Neuronal stem cell (in vitro differentiated cells): Measurements from ENCODE around the gene INO80.

Experiments
- DNase-seq: peaks from one replicate; pipeline ENCODE4 v3.0.0-alpha.2; 2013; ENCODE audit warnings: low spot score
- H2AFZ ChIP-seq: one replicate; pipeline ENCODE4 v1.6.1; 2013; ENCODE audit warnings: mild to moderate bottlenecking, low read length, inconsistent platforms
- H2AK5ac ChIP-seq: 2 replicates; pipeline ENCODE4 v1.6.1; 2013; ENCODE audit warnings: low read depth, mild to moderate bottlenecking, inconsistent platforms, low read length, moderate library complexity, mixed read lengths
- H2BK120ac ChIP-seq: 2 replicates; pipeline ENCODE4 v1.6.1; 2013; ENCODE audit warnings: low read depth, mild to moderate bottlenecking, inconsistent platforms, low read length, moderate library complexity, mixed read lengths
- H2BK12ac ChIP-seq: one replicate; pipeline ENCODE4 v1.6.1; 2013; ENCODE audit warnings: low read length, inconsistent platforms
- H2BK15ac ChIP-seq: 2 replicates; pipeline ENCODE4 v1.6.1; 2013; ENCODE audit warnings: mild to moderate bottlenecking, low read length, inconsistent platforms, mixed read lengths
- H2BK5ac ChIP-seq: one replicate; pipeline ENCODE4 v1.6.1; 2013; ENCODE audit warnings: inconsistent platforms, mild to moderate bottlenecking, low read length, moderate library complexity
- H3K14ac ChIP-seq: one replicate; pipeline ENCODE4 v1.6.1; 2013; ENCODE audit warnings: low read length, inconsistent platforms
- H3K18ac ChIP-seq: 2 replicates; pipeline ENCODE4 v1.6.1; 2013; ENCODE audit warnings: low read length, inconsistent platforms
- H3K23ac ChIP-seq: 2 replicates; pipeline ENCODE4 v1.6.1; 2013; ENCODE audit warnings: low read depth, mild to moderate bottlenecking, mixed read lengths, low read length, inconsistent platforms; ENCODE audit not compliant: poor library complexity
- H3K27ac ChIP-seq: replicated peaks from 3 replicates; pipeline ENCODE4 v1.5.1; 2013; ENCODE audit warnings: low read length, inconsistent platforms
- H3K27me3 ChIP-seq, 3 experiments: 2 replicates each; pipeline ENCODE4 v1.6.1; 2013; ENCODE audit warnings: low read length in 3 of 3, mild to moderate bottlenecking in 2 of 3, inconsistent platforms in 1 of 3, low read depth in 1 of 3, mixed read lengths in 1 of 3, moderate library complexity in 1 of 3; ENCODE audit not compliant: control insufficient read depth in 3 of 3, insufficient read depth in 3 of 3
- H3K36me3 ChIP-seq, 2 donors: replicated peaks in 1 of 2; 2 replicates each; pipeline ENCODE4 v1.6.1; 2013; ENCODE audit warnings: low read length in 2 of 2; ENCODE audit not compliant: control insufficient read depth in 2 of 2, insufficient read depth in 2 of 2
- H3K4ac ChIP-seq: 2 replicates; pipeline ENCODE4 v1.6.1; 2013; ENCODE audit warnings: inconsistent platforms, mild to moderate bottlenecking, low read length, moderate library complexity
- H3K4me1 ChIP-seq, 2 donors: 1 replicate in 1 of 2; 2 replicates in 1 of 2; pipeline ENCODE4 v1.6.1; 2013; ENCODE audit warnings: low read length in 2 of 2, low read depth in 1 of 2; ENCODE audit not compliant: control insufficient read depth in 2 of 2, insufficient read depth in 1 of 2
- H3K4me2 ChIP-seq: one replicate; pipeline ENCODE4 v1.6.1; 2013; ENCODE audit warnings: mild to moderate bottlenecking, low read length, inconsistent platforms; ENCODE audit not compliant: insufficient read depth, poor library complexity, severe bottlenecking
- H3K4me3 ChIP-seq, 2 donors: 2 replicates each; pipeline ENCODE4 v1.5.1; 2013; ENCODE audit warnings: low read length in 2 of 2, mild to moderate bottlenecking in 2 of 2, inconsistent platforms in 1 of 2, moderate library complexity in 1 of 2
- H3K79me1 ChIP-seq: one replicate; pipeline ENCODE4 v1.6.1; 2013; ENCODE audit warnings: low read depth, mild to moderate bottlenecking, inconsistent platforms, low read length, moderate library complexity
- H3K9ac ChIP-seq: one replicate; pipeline ENCODE4 v1.6.1; 2013; ENCODE audit warnings: mild to moderate bottlenecking, low read depth, low read length, inconsistent platforms; ENCODE audit not compliant: poor library complexity
- H3K9me3 ChIP-seq, 2 donors: replicated peaks in 1 of 2; 2 replicates each; pipeline versions ENCODE3 to v1.6.1; 2013; ENCODE audit warnings: low read length in 2 of 2, mild to moderate bottlenecking in 2 of 2, inconsistent platforms in 1 of 2, low read depth in 1 of 2, mixed read lengths in 1 of 2, moderate library complexity in 1 of 2; ENCODE audit not compliant: control insufficient read depth in 2 of 2, insufficient read depth in 1 of 2
- H4K8ac ChIP-seq: one replicate; pipeline ENCODE4 v1.6.1; 2013; ENCODE audit warnings: low read depth, mild to moderate bottlenecking, inconsistent platforms, low read length, moderate library complexity
- H4K91ac ChIP-seq: one replicate; pipeline ENCODE4 v1.6.1; 2013; ENCODE audit warnings: low read length, low read depth, mild to moderate bottlenecking, inconsistent platforms; ENCODE audit not compliant: poor library complexity
- WGBS, 2 donors: extraction: QIAGEN DNeasy Blood & Tissue Kit; methylation state at CpG; one replicate each; pipeline ENCODE4 v1.1.7; 2013; ENCODE audit warnings: missing lambda C conversion rate in 2 of 2, mixed read lengths in 1 of 2; ENCODE audit not compliant: insufficient read length in 2 of 2, insufficient replicate concordance in 1 of 2; ENCODE audit errors: extremely low coverage in 2 of 2; 5-methylcytosine and 5-hydroxymethylcytosine counted together

Gene INO80

DNA sequence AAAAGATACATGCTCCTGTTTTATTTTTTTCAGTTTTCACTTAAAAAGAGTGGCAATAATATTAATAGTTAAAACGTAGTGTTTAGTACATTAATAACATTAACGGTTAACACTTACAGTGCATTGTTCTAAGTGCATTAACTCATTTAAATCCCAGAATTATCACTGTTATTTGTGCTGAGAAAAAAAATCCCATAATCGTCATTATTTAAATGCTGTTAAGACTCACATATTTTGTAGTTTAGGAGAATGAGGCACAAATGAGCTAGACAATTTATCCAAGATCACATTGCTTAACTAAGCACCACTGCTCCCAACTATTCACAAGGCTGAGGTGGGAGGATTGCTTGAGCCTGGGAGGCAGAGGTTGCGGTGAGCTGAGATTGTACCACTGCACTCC, 127.9 kb downstream of the INO80 start:
- Histone ChIP-seq H3K4me3 (no peak overlapping the region), H4K91ac (no peak overlapping the region), H3K36me3 (peaks cover 24 to 80% of the 10 kb centered on the region in 2 donors), H3K4me1 (no peaks in the 10 kb centered on the region), H3K79me1 (no peaks in the 10 kb centered on the region), H3K18ac (no peak overlapping the region), H3K23ac (no peak overlapping the region), H3K14ac (no peak overlapping the region), H2AFZ (no peak overlapping the region), H3K4ac (no peak overlapping the region), H3K9me3 (peaks cover 0 to 2% of the 10 kb centered on the region in 2 donors), H2AK5ac (no peak overlapping the region), H2BK5ac (no peak overlapping the region), H3K9ac (no peak overlapping the region), H4K8ac (no peak overlapping the region), H2BK12ac (no peak overlapping the region), H3K4me2 (no peak overlapping the region), H2BK15ac (no peak overlapping the region), H3K27me3 (no peaks in the 10 kb centered on the region), H3K27ac (no peak overlapping the region), H2BK120ac (no peak overlapping the region)
- no peak for DNase-seq
- no CpG with 5 or more reads among the region's 4 CpGs for WGBS, 2 donors

DNA sequence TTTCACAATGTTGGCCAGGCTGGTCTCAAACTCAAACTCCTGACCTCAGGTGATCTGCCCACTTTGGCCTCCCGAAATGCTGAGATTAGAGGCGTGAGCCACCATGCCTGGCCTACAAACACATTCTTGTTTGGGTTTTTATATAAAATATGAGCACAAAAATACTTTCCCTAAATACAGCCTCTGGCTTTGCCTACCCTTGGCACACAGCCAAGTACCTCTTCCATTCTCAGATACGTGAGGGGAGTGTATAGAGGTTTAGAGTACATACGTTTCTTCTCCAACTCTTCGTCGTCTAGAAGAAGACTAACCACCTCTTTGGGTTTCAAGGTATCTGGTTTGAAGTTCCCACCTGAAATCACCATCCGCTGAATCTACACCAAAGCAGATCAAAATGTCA, 129.3 kb downstream of the INO80 start:
- Histone ChIP-seq H3K4me2 (no peak overlapping the region), H2BK120ac (no peak overlapping the region), H2BK5ac (no peak overlapping the region), H2BK12ac (no peak overlapping the region), H3K79me1 (no peaks in the 10 kb centered on the region), H3K27me3 (no peaks in the 10 kb centered on the region), H4K8ac (no peak overlapping the region), H3K4ac (no peak overlapping the region), H3K14ac (no peak overlapping the region), H3K27ac (no peak overlapping the region), H3K23ac (no peak overlapping the region), H3K4me3 (no peak overlapping the region), H3K9me3 (peaks cover 0 to 2% of the 10 kb centered on the region in 2 donors), H2BK15ac (no peak overlapping the region), H3K36me3 (peaks cover 29 to 93% of the 10 kb centered on the region in 2 donors), H3K9ac (no peak overlapping the region), H2AFZ (no peak overlapping the region), H3K4me1 (no peaks in the 10 kb centered on the region), H4K91ac (no peak overlapping the region), H3K18ac (no peak overlapping the region), H2AK5ac (no peak overlapping the region)
- DNase-seq: no peak
- WGBS, 2 donors: no CpG with 5 or more reads among the region's 7 CpGs

DNA sequence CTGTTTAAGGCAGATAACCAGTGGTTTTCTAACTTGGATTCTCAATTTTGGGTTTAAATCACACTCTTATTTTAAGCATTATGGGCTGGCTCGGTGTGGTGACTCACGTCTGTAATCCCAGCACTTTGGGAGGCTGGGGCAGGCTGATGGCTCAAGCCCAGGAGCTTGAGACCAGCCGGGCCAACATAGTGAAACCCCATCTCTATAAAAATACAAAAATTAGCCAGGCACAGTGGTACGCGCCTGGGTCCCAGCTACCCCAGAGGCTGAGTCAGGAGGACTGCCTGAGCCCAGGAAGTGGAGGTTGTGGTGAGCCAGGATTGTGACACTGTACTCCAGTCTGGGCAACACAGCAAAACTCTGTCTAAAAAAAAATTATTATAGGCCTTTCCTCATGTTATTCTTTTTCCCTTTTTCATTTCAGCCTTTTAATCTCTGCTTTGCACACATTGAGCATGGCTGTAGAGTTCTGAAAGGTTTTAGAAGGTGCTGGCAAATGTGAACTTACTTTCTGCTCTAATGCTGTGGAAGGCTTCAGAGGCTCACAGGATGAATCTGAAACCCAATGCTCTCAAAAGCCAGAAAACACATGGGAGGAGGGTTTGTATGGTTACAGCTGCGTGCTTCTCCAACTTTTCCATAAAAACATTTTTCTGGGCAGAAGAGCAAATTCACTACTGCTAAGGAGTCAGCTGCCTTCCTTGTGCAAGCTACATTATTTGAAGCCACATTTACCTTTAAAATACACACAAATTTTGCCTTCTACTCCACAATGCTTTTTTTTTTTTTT, 130.3 kb downstream of the INO80 start:
- no peak overlapping the region for H2BK5ac ChIP-seq
- H2AFZ ChIP-seq: no peak overlapping the region
- H3K27me3 ChIP-seq: no peaks in the 10 kb centered on the region
- peaks cover 37 to 96% of the 10 kb centered on the region in 2 donors for H3K36me3 ChIP-seq
- H3K4me1 ChIP-seq: no peaks in the 10 kb centered on the region
- DNase-seq: no peak
- no peak overlapping the region for H3K23ac ChIP-seq
- H3K79me1 ChIP-seq: no peaks in the 10 kb centered on the region
- H2BK15ac ChIP-seq: no peak overlapping the region
- no peak overlapping the region for H2BK120ac ChIP-seq
- H3K4ac ChIP-seq: no peak overlapping the region
- no peak overlapping the region for H3K14ac ChIP-seq
- H3K18ac ChIP-seq: no peak overlapping the region
- H3K9ac ChIP-seq: no peak overlapping the region
- WGBS, 2 donors: no CpG with 5 or more reads among the region's 6 CpGs
- no peak overlapping the region for H4K8ac ChIP-seq
- no peak overlapping the region for H3K4me2 ChIP-seq
- H2BK12ac ChIP-seq: no peak overlapping the region
- H3K4me3 ChIP-seq: no peak overlapping the region
- H2AK5ac ChIP-seq: no peak overlapping the region
- no peak overlapping the region for H4K91ac ChIP-seq
- peaks cover 0 to 2% of the 10 kb centered on the region in 2 donors for H3K9me3 ChIP-seq
- H3K27ac ChIP-seq: no peak overlapping the region

DNA sequence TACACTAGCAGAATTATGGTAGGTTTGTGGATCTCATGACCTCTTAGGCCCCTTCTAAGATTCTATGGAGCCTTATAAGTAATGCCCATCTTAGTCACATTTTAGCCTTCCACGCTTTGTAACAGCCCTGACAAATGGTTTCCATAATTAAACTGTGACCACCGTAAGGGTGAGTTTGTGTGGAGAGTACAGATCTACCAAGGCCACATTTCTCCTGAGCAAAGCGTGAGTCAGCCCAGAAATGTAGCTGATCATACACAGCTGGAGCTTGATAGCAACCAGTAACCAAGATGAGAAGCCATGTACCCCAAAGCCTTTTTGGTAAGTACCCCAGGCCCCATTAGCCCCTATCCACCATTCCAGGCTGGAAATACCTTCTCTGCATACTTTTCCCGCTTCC, 131.1 kb downstream of the INO80 start:
- Histone ChIP-seq H2BK5ac (no peak overlapping the region), H3K27me3 (no peaks in the 10 kb centered on the region), H3K9me3 (peaks cover 0 to 2% of the 10 kb centered on the region in 2 donors), H3K4me3 (no peak overlapping the region), H2AK5ac (no peak overlapping the region), H3K9ac (no peak overlapping the region), H3K4me1 (no peaks in the 10 kb centered on the region), H4K8ac (no peak overlapping the region), H2BK12ac (no peak overlapping the region), H2BK15ac (no peak overlapping the region), H3K18ac (no peak overlapping the region), H3K36me3 (peaks cover 42 to 96% of the 10 kb centered on the region in 2 donors), H3K79me1 (no peaks in the 10 kb centered on the region), H2BK120ac (no peak overlapping the region), H3K23ac (no peak overlapping the region), H3K27ac (no peak overlapping the region), H3K4ac (no peak overlapping the region), H4K91ac (no peak overlapping the region), H2AFZ (no peak overlapping the region), H3K14ac (no peak overlapping the region), H3K4me2 (no peak overlapping the region)
- no peak for DNase-seq
- WGBS, 2 donors: no CpG with 5 or more reads among the region's 4 CpGs
